DOHH2 (cell line): ENCODE results near the gene FRMPD1.

Experiments
- EZH2phosphoT487 ChIP-seq: fragments of 200-600 bp; sonication (generic); IDR thresholded peaks from 2 replicates; pipeline ENCODE4 v1.6.1; 2017; ENCODE audit warnings: borderline replicate concordance, mild to moderate bottlenecking, antibody characterized with exemption, low read length, moderate library complexity, mixed read lengths
- TF ChIP-seq, protein P1 (sequence below): fragments of 200-600 bp; sonication (generic); IDR thresholded peaks from one replicate; pipeline ENCODE4 v1.5.1; 2014; ENCODE audit warnings: antibody characterized with exemption, mild to moderate bottlenecking, low read depth, low read length; ENCODE audit not compliant: poor library complexity, severe bottlenecking

DNA sequence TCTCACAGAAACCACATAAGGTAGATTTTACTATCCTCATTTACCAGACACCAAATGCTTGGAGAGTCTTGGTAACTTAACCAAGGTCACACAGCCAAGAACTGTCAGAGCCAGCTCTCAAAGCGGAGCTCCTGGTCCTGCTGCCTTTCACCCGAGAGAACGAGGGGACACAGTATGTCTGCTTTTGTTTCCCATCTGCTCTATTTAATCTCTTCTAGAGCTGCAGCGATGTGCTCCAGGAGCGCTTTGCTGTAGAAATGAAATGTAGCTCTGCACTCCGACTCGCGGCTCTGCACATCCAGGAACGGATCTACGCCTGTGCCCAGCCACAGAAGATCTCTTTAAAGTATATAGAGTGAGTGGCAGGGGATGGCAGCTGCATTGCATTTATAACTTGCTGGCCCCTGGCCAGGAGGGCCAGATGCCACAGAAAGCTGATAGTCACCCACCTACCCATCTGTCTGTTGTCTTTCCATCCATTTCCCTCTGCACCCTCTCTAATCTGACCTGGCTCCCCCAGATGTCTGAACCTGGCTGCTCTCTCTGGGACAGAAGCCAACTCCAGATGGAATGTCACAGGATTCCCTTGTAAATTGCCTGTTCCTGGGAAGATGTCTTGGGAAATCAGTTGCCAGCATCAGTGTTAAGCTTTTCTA lies 81.5 kb downstream of the FRMPD1 start:
- TF ChIP-seq, protein P1, sequence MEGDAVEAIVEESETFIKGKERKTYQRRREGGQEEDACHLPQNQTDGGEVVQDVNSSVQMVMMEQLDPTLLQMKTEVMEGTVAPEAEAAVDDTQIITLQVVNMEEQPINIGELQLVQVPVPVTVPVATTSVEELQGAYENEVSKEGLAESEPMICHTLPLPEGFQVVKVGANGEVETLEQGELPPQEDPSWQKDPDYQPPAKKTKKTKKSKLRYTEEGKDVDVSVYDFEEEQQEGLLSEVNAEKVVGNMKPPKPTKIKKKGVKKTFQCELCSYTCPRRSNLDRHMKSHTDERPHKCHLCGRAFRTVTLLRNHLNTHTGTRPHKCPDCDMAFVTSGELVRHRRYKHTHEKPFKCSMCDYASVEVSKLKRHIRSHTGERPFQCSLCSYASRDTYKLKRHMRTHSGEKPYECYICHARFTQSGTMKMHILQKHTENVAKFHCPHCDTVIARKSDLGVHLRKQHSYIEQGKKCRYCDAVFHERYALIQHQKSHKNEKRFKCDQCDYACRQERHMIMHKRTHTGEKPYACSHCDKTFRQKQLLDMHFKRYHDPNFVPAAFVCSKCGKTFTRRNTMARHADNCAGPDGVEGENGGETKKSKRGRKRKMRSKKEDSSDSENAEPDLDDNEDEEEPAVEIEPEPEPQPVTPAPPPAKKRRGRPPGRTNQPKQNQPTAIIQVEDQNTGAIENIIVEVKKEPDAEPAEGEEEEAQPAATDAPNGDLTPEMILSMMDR: no peak
- TF ChIP-seq EZH2phosphoT487: no peak
